Glutamatergic neuron (in vitro differentiated cells): ENCODE measurements around the gene ZFP57. TPM values are rescaled to one million over a fixed set of nuclear protein-coding genes. Genes with fewer than 3 reads are reported as not detected.
"Not testable (repeated sequence)": the region's sequence is repeated elsewhere in the genome, so short reads cannot be mapped to it uniquely, and the experiment has no call there.

ENCODE experiments used
- DNase-seq: peaks from one replicate; pipeline ENCODE4 v3.0.0; 2022
- H3K27ac Mint-ChIP-seq: one replicate; pipeline ENCODE4 v1.8.0; 2020; ENCODE audit warnings: mild to moderate bottlenecking, mixed read lengths, inconsistent platforms; ENCODE audit not compliant: unreplicated experiment
- H3K27me3 Mint-ChIP-seq: one replicate; pipeline ENCODE4 v1.8.0; 2020; ENCODE audit warnings: mild to moderate bottlenecking, moderate library complexity, mixed read lengths, inconsistent platforms; ENCODE audit not compliant: unreplicated experiment
- H3K36me3 Mint-ChIP-seq: one replicate; pipeline ENCODE4 v1.8.0; 2020; ENCODE audit warnings: mild to moderate bottlenecking, mixed read lengths, inconsistent platforms; ENCODE audit not compliant: unreplicated experiment
- H3K4me1 Mint-ChIP-seq: one replicate; pipeline ENCODE4 v1.8.0; 2020; ENCODE audit warnings: mild to moderate bottlenecking, low read depth, mixed read lengths, inconsistent platforms; ENCODE audit not compliant: unreplicated experiment
- H3K4me3 Mint-ChIP-seq: one replicate; pipeline ENCODE4 v1.8.0; 2020; ENCODE audit warnings: mild to moderate bottlenecking, mixed read lengths, inconsistent platforms; ENCODE audit not compliant: unreplicated experiment
- H3K9me3 Mint-ChIP-seq: one replicate; pipeline ENCODE4 v1.8.0; 2020; ENCODE audit warnings: mild to moderate bottlenecking, moderate library complexity, mixed read lengths, inconsistent platforms; ENCODE audit not compliant: unreplicated experiment
- CTCF ChIP-seq: fragments of 200-600 bp; sonication (generic); IDR thresholded peaks from one replicate; pipeline ENCODE4 v1.5.0; 2021; ENCODE audit not compliant: partially characterized antibody, unreplicated experiment
- total RNA-seq: library from RNA; stranded (reverse); fragmentation: NEBNext Ultra II Directional; extraction: Animal tissue kit (Norgen Biotek cat#: 25700); gene quantifications from one replicate; pipeline ENCODE4 v1.2.1, GENCODE V29; 2021; ENCODE audit not compliant: unreplicated experiment

Gene ZFP57
- total RNA-seq, 1 donor from 2014 or later, result not detected

- Mint-ChIP-seq H3K4me3 (no peak overlapping the region), H3K27ac (no peak overlapping the region), H3K36me3 (no peaks in the 10 kb centered on the region), H3K4me1 (no peaks in the 10 kb centered on the region), H3K9me3 (peaks cover 2% of the 10 kb centered on the region), H3K27me3 (peaks cover 2% of the 10 kb centered on the region)
- DNase-seq, result no peak
- no peak for TF ChIP-seq CTCF
These were observed 7.8 kb downstream of the ZFP57 start for GRCh38 chr6:29673161-29673560.

- H3K4me1 Mint-ChIP-seq, DNase-seq, H3K27ac Mint-ChIP-seq, H3K36me3 Mint-ChIP-seq, H3K4me3 Mint-ChIP-seq, H3K27me3 Mint-ChIP-seq, H3K9me3 Mint-ChIP-seq: not testable (repeated sequence)
These were observed 8.8 kb downstream of the ZFP57 start for GRCh38 chr6:29672116-29672515.

GRCh38 chr6:29671026-29671425 lies 9.9 kb downstream of the ZFP57 start:
- Mint-ChIP-seq H3K27ac (no peak overlapping the region), H3K36me3 (no peaks in the 10 kb centered on the region), H3K4me3 (no peak overlapping the region), H3K4me1 (peaks cover 1% of the 10 kb centered on the region), H3K9me3 (peaks cover 2% of the 10 kb centered on the region), H3K27me3 (peaks cover 3% of the 10 kb centered on the region)
- DNase-seq, result no peak
- no peak for TF ChIP-seq CTCF

DNA sequence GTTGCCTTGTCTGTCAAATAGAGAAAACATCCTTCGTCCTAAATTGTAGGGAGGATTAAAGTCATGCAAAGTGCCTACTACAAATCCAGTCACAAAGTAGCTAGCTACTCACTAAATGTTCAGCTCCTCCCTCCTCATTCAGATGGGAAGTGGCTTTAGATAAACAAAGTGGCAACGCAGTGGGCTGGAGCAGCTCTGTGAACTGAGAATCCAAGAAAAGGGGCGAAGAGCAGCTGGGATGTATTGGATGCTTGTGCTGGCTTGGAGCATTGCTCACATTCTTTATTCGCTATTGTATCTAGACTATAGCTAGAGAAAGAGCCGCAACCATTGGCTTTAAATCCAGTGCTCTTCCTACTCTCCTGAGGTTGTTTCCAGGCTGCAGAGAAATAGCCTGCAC lies 13.8 kb downstream of the ZFP57 start:
- no peak overlapping the region for H3K4me3 Mint-ChIP-seq
- H3K27ac Mint-ChIP-seq, result no peak overlapping the region
- TF ChIP-seq CTCF, result no peak
- no peaks in the 10 kb centered on the region for H3K36me3 Mint-ChIP-seq
- peaks cover 4% of the 10 kb centered on the region for H3K27me3 Mint-ChIP-seq
- no peak for DNase-seq
- H3K4me1 Mint-ChIP-seq, result peaks cover 4% of the 10 kb centered on the region
- H3K9me3 Mint-ChIP-seq, result no peaks in the 10 kb centered on the region

DNA sequence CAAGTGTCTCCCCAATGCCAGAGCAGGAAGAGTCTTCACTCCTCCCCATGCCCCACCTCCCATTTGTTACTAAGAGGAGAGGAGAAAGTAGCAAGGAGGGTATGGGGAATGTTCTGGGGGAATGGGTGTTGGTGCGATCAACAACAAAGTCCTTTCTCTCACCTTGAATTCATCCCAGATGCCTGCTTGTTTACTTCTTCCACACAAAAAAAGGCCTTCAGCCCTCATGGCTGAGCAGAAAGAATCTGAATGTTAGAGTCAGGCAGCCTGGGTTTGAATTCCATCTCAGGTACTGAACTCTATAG lies 14.2 kb downstream of the ZFP57 start:
- H3K36me3 Mint-ChIP-seq, result no peaks in the 10 kb centered on the region
- TF ChIP-seq CTCF, result no peak
- H3K4me1 Mint-ChIP-seq, result peaks cover 4% of the 10 kb centered on the region
- H3K27ac Mint-ChIP-seq, result no peak overlapping the region
- DNase-seq, result no peak
- H3K4me3 Mint-ChIP-seq, result no peak overlapping the region
- peaks cover 4% of the 10 kb centered on the region for H3K27me3 Mint-ChIP-seq
- peaks cover 2% of the 10 kb centered on the region for H3K9me3 Mint-ChIP-seq
